ENCODE results near the gene TTC13.

DNA sequence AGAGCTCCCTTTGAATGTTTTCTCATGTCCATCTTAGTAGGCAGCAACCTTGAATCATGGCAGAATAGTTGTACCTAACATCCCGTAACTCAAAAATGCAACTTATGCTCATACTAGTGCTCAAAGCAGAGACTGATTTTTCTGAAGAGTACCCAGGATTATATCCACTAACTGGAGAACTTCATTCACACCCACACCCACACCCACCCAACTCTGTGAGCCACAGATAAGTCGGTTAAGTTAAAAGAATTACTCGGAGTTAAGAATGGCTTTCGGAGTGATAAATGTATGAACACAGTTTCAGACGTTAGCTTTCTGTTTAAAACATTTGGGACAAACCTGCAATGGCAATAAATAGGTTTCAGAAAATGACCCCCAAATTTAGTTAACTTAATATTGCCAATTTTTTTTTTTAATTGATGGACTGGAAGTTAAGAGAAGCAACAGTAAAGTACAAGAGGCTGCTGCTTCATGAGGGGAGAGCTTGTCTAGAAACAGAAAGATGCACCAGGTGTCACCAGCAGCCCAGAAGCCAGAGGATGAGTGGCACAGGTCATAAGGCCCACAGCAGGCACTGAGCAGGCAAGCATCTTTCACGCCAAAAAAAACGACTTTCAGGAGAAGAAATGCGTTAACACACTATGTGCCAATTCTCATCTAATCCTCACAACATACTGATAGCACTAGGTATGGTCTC lies 61.9 kb downstream of the TTC13 start:
- TF ChIP-seq, protein P1, sequence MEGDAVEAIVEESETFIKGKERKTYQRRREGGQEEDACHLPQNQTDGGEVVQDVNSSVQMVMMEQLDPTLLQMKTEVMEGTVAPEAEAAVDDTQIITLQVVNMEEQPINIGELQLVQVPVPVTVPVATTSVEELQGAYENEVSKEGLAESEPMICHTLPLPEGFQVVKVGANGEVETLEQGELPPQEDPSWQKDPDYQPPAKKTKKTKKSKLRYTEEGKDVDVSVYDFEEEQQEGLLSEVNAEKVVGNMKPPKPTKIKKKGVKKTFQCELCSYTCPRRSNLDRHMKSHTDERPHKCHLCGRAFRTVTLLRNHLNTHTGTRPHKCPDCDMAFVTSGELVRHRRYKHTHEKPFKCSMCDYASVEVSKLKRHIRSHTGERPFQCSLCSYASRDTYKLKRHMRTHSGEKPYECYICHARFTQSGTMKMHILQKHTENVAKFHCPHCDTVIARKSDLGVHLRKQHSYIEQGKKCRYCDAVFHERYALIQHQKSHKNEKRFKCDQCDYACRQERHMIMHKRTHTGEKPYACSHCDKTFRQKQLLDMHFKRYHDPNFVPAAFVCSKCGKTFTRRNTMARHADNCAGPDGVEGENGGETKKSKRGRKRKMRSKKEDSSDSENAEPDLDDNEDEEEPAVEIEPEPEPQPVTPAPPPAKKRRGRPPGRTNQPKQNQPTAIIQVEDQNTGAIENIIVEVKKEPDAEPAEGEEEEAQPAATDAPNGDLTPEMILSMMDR (IDR thresholded peaks at IDR 0.05; ENCODE audit: poor library complexity): no peak
- TF ChIP-seq EZH2phosphoT487 (IDR thresholded peaks at IDR 0.05; ENCODE audit: low read depth, severe bottlenecking, unreplicated experiment): no peak
